OCI-LY7 (cell line): Measurements from ENCODE around the gene PRSS33. TPM values are rescaled to one million over a fixed set of nuclear protein-coding genes. Genes with fewer than 3 reads are reported as not detected.

Experiments used
- BruUV-seq: library from RNA; stranded (reverse); fragments of 400-500 nt; replicated peaks from 2 replicates; lab custom pipeline; 2021; lab: Mats Ljungman, UMichigan
- CTCF ChIA-PET: fragments of 300-600 bp; sonication (Branson Sonifier 250); formaldehyde crosslinking; loops from one replicate; lab custom pipeline; 2022; ENCODE audit warnings: antibody characterized with exemption; ENCODE audit not compliant: unreplicated experiment; lab: Charles Lee
- POLR2A ChIA-PET: fragments of 300-600 bp; sonication (Branson Sonifier 250); formaldehyde crosslinking; loops from one replicate; lab custom pipeline; 2022; ENCODE audit warnings: antibody characterized with exemption; lab: Charles Lee
- DNase-seq: peaks from one replicate; pipeline ENCODE4 v3.0.0-alpha.2; 2015; ENCODE audit warnings: low spot score
- H2AFZ ChIP-seq: fragments of 200-600 bp; sonication (generic), shearing (Covaris generic); 2 replicates; pipeline ENCODE4 v1.6.1; 2014; ENCODE audit warnings: mild to moderate bottlenecking, antibody characterized with exemption, low read length, moderate library complexity
- H3K27ac ChIP-seq: fragments of 200-600 bp; sonication (generic); 2 replicates; pipeline ENCODE4 v1.5.1; 2014; ENCODE audit warnings: mixed run types, low read depth, mild to moderate bottlenecking, moderate library complexity, low read length, inconsistent platforms; ENCODE audit not compliant: poor library complexity, severe bottlenecking
- H3K36me3 ChIP-seq: fragments of 200-600 bp; sonication (generic); 2 replicates; pipeline ENCODE4 v1.6.1; 2014; ENCODE audit warnings: mild to moderate bottlenecking, antibody characterized with exemption, low read length, moderate library complexity, mixed read lengths; ENCODE audit not compliant: insufficient read depth
- H3K4me1 ChIP-seq: fragments of 200-600 bp; sonication (generic); 2 replicates; pipeline ENCODE4 v1.5.1; 2014; ENCODE audit warnings: mild to moderate bottlenecking, low read length; ENCODE audit not compliant: insufficient read depth, poor library complexity, severe bottlenecking
- H3K4me2 ChIP-seq: fragments of 200-600 bp; sonication (generic); 2 replicates; pipeline ENCODE4 v1.6.1; 2014; ENCODE audit warnings: mild to moderate bottlenecking, low read length
- H3K4me3 ChIP-seq: fragments of 200-600 bp; sonication (generic); 2 replicates; pipeline ENCODE4 v1.5.1; 2014; ENCODE audit warnings: mild to moderate bottlenecking, low read depth, low read length; ENCODE audit not compliant: poor library complexity, severe bottlenecking
- H3K79me2 ChIP-seq: fragments of 200-600 bp; sonication (generic); 2 replicates; pipeline ENCODE4 v1.6.1; 2016; ENCODE audit warnings: low read depth, mild to moderate bottlenecking, low read length, moderate library complexity, mixed read lengths; ENCODE audit not compliant: insufficient read depth
- H3K9me2 ChIP-seq: fragments of 200-600 bp; sonication (generic); 2 replicates; pipeline ENCODE4 v1.6.1; 2016; ENCODE audit warnings: mild to moderate bottlenecking, low read length, mixed read lengths; ENCODE audit not compliant: insufficient read depth
- H3K9me3 ChIP-seq: fragments of 200-600 bp; sonication (generic); 2 replicates; pipeline ENCODE4 v1.6.1; 2014; ENCODE audit warnings: mild to moderate bottlenecking, mixed run types, low read length, mixed read lengths
- H4K20me1 ChIP-seq: fragments of 200-600 bp; sonication (generic); 2 replicates; pipeline ENCODE4 v1.6.1; 2014; ENCODE audit warnings: mild to moderate bottlenecking, antibody characterized with exemption, low read length, moderate library complexity, mixed read lengths; ENCODE audit not compliant: insufficient read depth
- EZH2phosphoT487 ChIP-seq: fragments of 200-600 bp; sonication (generic); IDR thresholded peaks from 2 replicates; pipeline ENCODE4 v1.6.1; 2018; ENCODE audit warnings: low read depth, borderline replicate concordance, mild to moderate bottlenecking, mixed run types, antibody characterized with exemption, low read length, moderate library complexity, mixed read lengths
- intact Hi-C: fragments of 100-400 bp; cut with micrococcal nuclease; formaldehyde crosslinking; loops from one replicate; pipeline ENCODE4 v1.10.0; 2022; ENCODE audit not compliant: unreplicated experiment
- total RNA-seq, 2 experiments: library from RNA; depleted of rRNA in 1 of 2; stranded (reverse); fragments of >200 nt in 1 of 2; shearing (Covaris generic) in 1 of 2; gene quantifications; 2 replicates each; pipeline ENCODE4 v1.2.3, GENCODE V29; 2014 to 2022
- TF ChIP-seq, protein P1 (sequence below): fragments of 200-600 bp; sonication (generic); conservative IDR thresholded peaks from 2 replicates; pipeline ENCODE4 v1.5.1; 2014; ENCODE audit warnings: mild to moderate bottlenecking, antibody characterized with exemption, low read length, moderate library complexity, mixed read lengths

The PRSS33 gene
- total RNA-seq, 2 experiments from 2014 or later: not detected

DNA sequence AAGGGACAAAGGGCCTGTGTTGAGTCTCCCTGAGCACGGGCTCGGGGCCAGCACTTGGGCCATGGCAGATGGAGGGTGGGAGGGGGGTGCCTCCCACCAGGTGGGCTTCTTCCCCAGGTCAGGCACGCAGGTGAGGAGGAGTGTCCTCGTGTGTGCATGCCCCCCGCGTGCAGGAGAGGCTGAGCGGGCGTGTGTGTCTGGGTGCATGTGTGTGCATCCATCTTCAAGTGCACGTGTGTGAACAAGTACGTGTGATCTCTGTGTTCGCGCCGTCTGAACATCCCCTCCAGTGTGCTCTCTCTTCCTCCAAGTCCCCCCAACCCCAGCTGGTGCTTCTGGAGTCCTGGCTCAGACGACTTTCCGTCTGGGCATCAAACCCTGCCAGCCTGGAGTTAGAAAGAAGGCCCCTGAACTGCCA lies 40.0 kb upstream of the PRSS33 start:
- Histone ChIP-seq H3K79me2 (no peaks in the 10 kb centered on the region), H4K20me1 (no peaks in the 10 kb centered on the region), H3K9me2 (no peaks in the 10 kb centered on the region), H3K4me3 (no peak overlapping the region), H3K4me2 (no peak overlapping the region), H2AFZ (no peak overlapping the region), H3K4me1 (no peaks in the 10 kb centered on the region), H3K9me3 (no peaks in the 10 kb centered on the region), H3K27ac (no peak overlapping the region), H3K36me3 (no peaks in the 10 kb centered on the region)
- no TSS peak for BruUV-seq
- POLR2A ChIA-PET: no interaction called here
- no peak for DNase-seq
- TF ChIP-seq EZH2phosphoT487: no peak
- TF ChIP-seq, protein P1, sequence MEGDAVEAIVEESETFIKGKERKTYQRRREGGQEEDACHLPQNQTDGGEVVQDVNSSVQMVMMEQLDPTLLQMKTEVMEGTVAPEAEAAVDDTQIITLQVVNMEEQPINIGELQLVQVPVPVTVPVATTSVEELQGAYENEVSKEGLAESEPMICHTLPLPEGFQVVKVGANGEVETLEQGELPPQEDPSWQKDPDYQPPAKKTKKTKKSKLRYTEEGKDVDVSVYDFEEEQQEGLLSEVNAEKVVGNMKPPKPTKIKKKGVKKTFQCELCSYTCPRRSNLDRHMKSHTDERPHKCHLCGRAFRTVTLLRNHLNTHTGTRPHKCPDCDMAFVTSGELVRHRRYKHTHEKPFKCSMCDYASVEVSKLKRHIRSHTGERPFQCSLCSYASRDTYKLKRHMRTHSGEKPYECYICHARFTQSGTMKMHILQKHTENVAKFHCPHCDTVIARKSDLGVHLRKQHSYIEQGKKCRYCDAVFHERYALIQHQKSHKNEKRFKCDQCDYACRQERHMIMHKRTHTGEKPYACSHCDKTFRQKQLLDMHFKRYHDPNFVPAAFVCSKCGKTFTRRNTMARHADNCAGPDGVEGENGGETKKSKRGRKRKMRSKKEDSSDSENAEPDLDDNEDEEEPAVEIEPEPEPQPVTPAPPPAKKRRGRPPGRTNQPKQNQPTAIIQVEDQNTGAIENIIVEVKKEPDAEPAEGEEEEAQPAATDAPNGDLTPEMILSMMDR: no peak
- CTCF ChIA-PET: no interaction called here
- intact Hi-C loops: no loop called here

DNA sequence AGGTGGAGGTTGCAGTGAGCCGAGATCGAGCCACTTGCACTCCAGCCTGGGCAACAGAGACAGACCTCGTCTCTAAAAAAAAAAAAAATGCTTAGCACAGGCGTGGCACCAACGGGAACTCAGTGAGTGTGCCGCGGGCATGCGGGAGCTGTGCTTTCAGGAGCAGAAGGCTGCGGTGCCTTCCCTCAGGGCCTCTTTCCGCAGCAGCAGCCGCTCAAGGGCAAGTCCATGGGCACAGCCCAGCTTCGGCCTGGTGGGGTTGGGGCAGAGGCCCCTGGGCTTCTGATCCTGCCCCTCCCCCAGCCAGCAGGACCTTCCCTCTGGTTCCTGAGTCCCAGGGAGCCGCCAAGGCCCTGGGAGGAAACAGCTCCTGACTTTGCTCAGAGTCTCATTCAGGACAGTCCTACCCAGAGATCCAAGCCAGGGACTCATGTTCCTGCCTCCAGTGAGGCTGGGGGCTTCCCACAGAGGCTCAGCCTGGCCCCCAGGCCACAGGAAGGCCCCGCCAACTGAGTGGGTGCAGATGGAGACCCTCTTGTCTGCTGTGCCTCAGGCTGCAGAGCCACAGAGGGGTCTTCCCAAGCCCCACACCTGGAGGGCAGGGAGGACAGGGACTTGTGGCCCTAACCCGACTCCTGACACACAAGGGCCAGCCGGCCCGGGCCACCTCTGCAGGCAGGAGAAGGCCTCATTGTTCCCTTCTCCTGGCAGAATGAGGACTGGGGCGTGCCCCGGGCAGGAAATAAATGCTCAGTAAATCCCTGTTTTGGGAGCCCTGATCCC lies 39.4 kb upstream of the PRSS33 start:
- no peak for DNase-seq
- no TSS peak for BruUV-seq

More for the DNA sequence above, 39.4 kb upstream of the PRSS33 start:
- intact Hi-C loops: no loop called here
- H3K9me3 ChIP-seq: no peaks in the 10 kb centered on the region
- ChIA-PET CTCF (no interaction called here), POLR2A (interaction anchor here (0.6 kb wide), 1 partner anchor 93 kb away, joined by 3 read pairs; no protein-coding TSS in a partner anchor)
- no peaks in the 10 kb centered on the region for H3K4me1 ChIP-seq
- no peaks in the 10 kb centered on the region for H3K79me2 ChIP-seq
- no peaks in the 10 kb centered on the region for H3K9me2 ChIP-seq
- no peak overlapping the region for H3K4me2 ChIP-seq
- no peaks in the 10 kb centered on the region for H3K36me3 ChIP-seq
- H2AFZ ChIP-seq: no peak overlapping the region
- no peaks in the 10 kb centered on the region for H4K20me1 ChIP-seq
- no peak overlapping the region for H3K4me3 ChIP-seq
- H3K27ac ChIP-seq: no peak overlapping the region
- TF ChIP-seq, protein P1: no peak
- no peak for TF ChIP-seq EZH2phosphoT487
